ENCODE results near the gene TAPT1. TPM values are rescaled to one million over a fixed set of nuclear protein-coding genes. Genes with fewer than 3 reads are reported as not detected.
"Not testable (repeated sequence)": the region's sequence is repeated elsewhere in the genome, so short reads cannot be mapped to it uniquely, and the experiment has no call there.

Gene TAPT1
- total and polyA plus RNA-seq, 4 donors, result 7.0 to 56.8 (median 35.7) TPM

GRCh38 chr4:16150716-16151115 is 75.6 kb downstream of the TAPT1 start:
- Histone ChIP-seq H3K9me3 (ENCODE audit: control insufficient read depth, low read length) (no peaks in the 10 kb centered on the region), H3K27me3 (ENCODE audit: control insufficient read depth in 1 of 2, insufficient read depth in 2 of 2, low read length in 1 of 2) (no peaks in the 10 kb centered on the region), H3K27ac (ENCODE audit: low read depth in 1 of 2, low read length in 2 of 2) (no peak overlapping the region), H3K4me1 (ENCODE audit: control insufficient read depth in 1 of 2, insufficient read depth in 2 of 2, low read length in 2 of 2) (no peaks in the 10 kb centered on the region), H3K36me3 (ENCODE audit: control insufficient read depth in 1 of 2, insufficient read depth in 2 of 2, low read length in 1 of 2) (no peaks in the 10 kb centered on the region), H3K4me3 (ENCODE audit: low read length in 2 of 2) (no peak overlapping the region)
- DNase-seq (no peak), ATAC-seq (ENCODE audit: low FRiP score) (no peak)
- 94 to 95% methylated on average over 2 of the region's 2 CpGs for WGBS, 2 donors
- intact Hi-C loops (cut with DNase I), result no loop called here

- not testable (repeated sequence) for H3K9me3 ChIP-seq (ENCODE audit: control insufficient read depth, low read length); ATAC-seq (ENCODE audit: low FRiP score); H3K36me3 ChIP-seq (ENCODE audit: control insufficient read depth in 1 of 2, insufficient read depth in 2 of 2, low read length in 1 of 2); H3K4me3 ChIP-seq (ENCODE audit: low read length in 2 of 2); DNase-seq; H3K4me1 ChIP-seq (ENCODE audit: control insufficient read depth in 1 of 2, insufficient read depth in 2 of 2, low read length in 2 of 2); H3K27ac ChIP-seq (ENCODE audit: low read depth in 1 of 2, low read length in 2 of 2); H3K27me3 ChIP-seq (ENCODE audit: control insufficient read depth in 1 of 2, insufficient read depth in 2 of 2, low read length in 1 of 2)
- 81 to 85% methylated on average over 9 of the region's 9 CpGs for WGBS, 2 donors
- intact Hi-C loops (cut with DNase I), result loop anchor here in 1 of 2 donors (5.0 kb wide), 1 partner anchor 113 kb away; no protein-coding TSS in a partner anchor
These were observed 81.4 kb downstream of the TAPT1 start for GRCh38 chr4:16144913-16145312.

GRCh38 chr4:16142598-16143310 is 83.5 kb downstream of the TAPT1 start:
- Histone ChIP-seq H3K9me3 (ENCODE audit: control insufficient read depth, low read length) (no peaks in the 10 kb centered on the region), H3K36me3 (ENCODE audit: control insufficient read depth in 1 of 2, insufficient read depth in 2 of 2, low read length in 1 of 2) (no peaks in the 10 kb centered on the region), H3K4me1 (ENCODE audit: control insufficient read depth in 1 of 2, insufficient read depth in 2 of 2, low read length in 2 of 2) (no peaks in the 10 kb centered on the region), H3K4me3 (ENCODE audit: low read length in 2 of 2) (no peak overlapping the region), H3K27me3 (ENCODE audit: control insufficient read depth in 1 of 2, insufficient read depth in 2 of 2, low read length in 1 of 2) (no peaks in the 10 kb centered on the region), H3K27ac (ENCODE audit: low read depth in 1 of 2, low read length in 2 of 2) (no peak overlapping the region)
- intact Hi-C loops (cut with DNase I), result loop anchor here in 1 of 2 donors (5.0 kb wide), 1 partner anchor 110 kb away; no protein-coding TSS in a partner anchor
- DNase-seq, result no peak
- WGBS, 2 donors, result 89 to 90% methylated on average over 5 of the region's 5 CpGs
- ATAC-seq (ENCODE audit: low FRiP score), result no peak

- H3K27ac ChIP-seq (ENCODE audit: low read depth in 1 of 2, low read length in 2 of 2), result peak overlapping the region in 1 of 2 donors; percentile 9
- H3K4me1 ChIP-seq (ENCODE audit: control insufficient read depth in 1 of 2, insufficient read depth in 2 of 2, low read length in 2 of 2), result no peaks in the 10 kb centered on the region
- ATAC-seq (ENCODE audit: low FRiP score) (peak; percentile 66), DNase-seq (peak in 1 of 2 donors; percentile 57)
- H3K36me3 ChIP-seq (ENCODE audit: control insufficient read depth in 1 of 2, insufficient read depth in 2 of 2, low read length in 1 of 2), result no peaks in the 10 kb centered on the region
- H3K9me3 ChIP-seq (ENCODE audit: control insufficient read depth, low read length), result no peaks in the 10 kb centered on the region
- intact Hi-C loops (cut with DNase I), result loop anchor here in 1 of 2 donors (5.0 kb wide), 1 partner anchor 109 kb away; no protein-coding TSS in a partner anchor
- H3K27me3 ChIP-seq (ENCODE audit: control insufficient read depth in 1 of 2, insufficient read depth in 2 of 2, low read length in 1 of 2), result no peaks in the 10 kb centered on the region
- no peak overlapping the region for H3K4me3 ChIP-seq (ENCODE audit: low read length in 2 of 2)
These were observed 85.4 kb downstream of the TAPT1 start for GRCh38 chr4:16140879-16141249.

GRCh38 chr4:16140231-16140878 is 85.9 kb downstream of the TAPT1 start:
- WGBS, 2 donors, result 33 to 53% methylated on average over 4 of the region's 4 CpGs
- Histone ChIP-seq H3K4me1 (ENCODE audit: control insufficient read depth in 1 of 2, insufficient read depth in 2 of 2, low read length in 2 of 2) (no peaks in the 10 kb centered on the region), H3K9me3 (ENCODE audit: control insufficient read depth, low read length) (peaks cover 2% of the 10 kb centered on the region), H3K36me3 (ENCODE audit: control insufficient read depth in 1 of 2, insufficient read depth in 2 of 2, low read length in 1 of 2) (no peaks in the 10 kb centered on the region), H3K27ac (ENCODE audit: low read depth in 1 of 2, low read length in 2 of 2) (peak overlapping the region in 1 of 2 donors; percentile 9), H3K27me3 (ENCODE audit: control insufficient read depth in 1 of 2, insufficient read depth in 2 of 2, low read length in 1 of 2) (no peaks in the 10 kb centered on the region), H3K4me3 (ENCODE audit: low read length in 2 of 2) (no peak overlapping the region)
- DNase-seq (no peak), ATAC-seq (ENCODE audit: low FRiP score) (peak; percentile 34)
- intact Hi-C loops (cut with DNase I), result loop anchor here in 1 of 2 donors (5.0 kb wide), 1 partner anchor 108 kb away; no protein-coding TSS in a partner anchor

GRCh38 chr4:16139066-16139945 is 87.0 kb downstream of the TAPT1 start:
- DNase-seq (no peak), ATAC-seq (ENCODE audit: low FRiP score) (peak; percentile 19)
- Histone ChIP-seq H3K36me3 (ENCODE audit: control insufficient read depth in 1 of 2, insufficient read depth in 2 of 2, low read length in 1 of 2) (no peaks in the 10 kb centered on the region), H3K27ac (ENCODE audit: low read depth in 1 of 2, low read length in 2 of 2) (no peak overlapping the region), H3K9me3 (ENCODE audit: control insufficient read depth, low read length) (peaks cover 2% of the 10 kb centered on the region), H3K4me3 (ENCODE audit: low read length in 2 of 2) (no peak overlapping the region), H3K4me1 (ENCODE audit: control insufficient read depth in 1 of 2, insufficient read depth in 2 of 2, low read length in 2 of 2) (no peaks in the 10 kb centered on the region), H3K27me3 (ENCODE audit: control insufficient read depth in 1 of 2, insufficient read depth in 2 of 2, low read length in 1 of 2) (no peaks in the 10 kb centered on the region)
- intact Hi-C loops (cut with DNase I), result no loop called here
- WGBS, 2 donors, result 91 to 94% methylated on average over 8 of the region's 8 CpGs

GRCh38 chr4:16136827-16137226 is 89.4 kb downstream of the TAPT1 start:
- Histone ChIP-seq H3K4me1 (ENCODE audit: control insufficient read depth in 1 of 2, insufficient read depth in 2 of 2, low read length in 2 of 2) (no peaks in the 10 kb centered on the region), H3K36me3 (ENCODE audit: control insufficient read depth in 1 of 2, insufficient read depth in 2 of 2, low read length in 1 of 2) (no peaks in the 10 kb centered on the region), H3K9me3 (ENCODE audit: control insufficient read depth, low read length) (peaks cover 2% of the 10 kb centered on the region), H3K27me3 (ENCODE audit: control insufficient read depth in 1 of 2, insufficient read depth in 2 of 2, low read length in 1 of 2) (no peaks in the 10 kb centered on the region), H3K27ac (ENCODE audit: low read depth in 1 of 2, low read length in 2 of 2) (no peak overlapping the region), H3K4me3 (ENCODE audit: low read length in 2 of 2) (no peak overlapping the region)
- ATAC-seq (ENCODE audit: low FRiP score) (no peak), DNase-seq (no peak)
- intact Hi-C loops (cut with DNase I), result no loop called here
- WGBS, 2 donors, result 86 to 87% methylated on average over 5 of the region's 5 CpGs

GRCh38 chr4:16136311-16136710 is 90.0 kb downstream of the TAPT1 start:
- no peak for ATAC-seq (ENCODE audit: low FRiP score)
- intact Hi-C loops (cut with DNase I), result no loop called here
- Histone ChIP-seq H3K4me3 (ENCODE audit: low read length in 2 of 2) (no peak overlapping the region), H3K4me1 (ENCODE audit: control insufficient read depth in 1 of 2, insufficient read depth in 2 of 2, low read length in 2 of 2) (no peaks in the 10 kb centered on the region), H3K27ac (ENCODE audit: low read depth in 1 of 2, low read length in 2 of 2) (no peak overlapping the region), H3K27me3 (ENCODE audit: control insufficient read depth in 1 of 2, insufficient read depth in 2 of 2, low read length in 1 of 2) (no peaks in the 10 kb centered on the region), H3K36me3 (ENCODE audit: control insufficient read depth in 1 of 2, insufficient read depth in 2 of 2, low read length in 1 of 2) (no peaks in the 10 kb centered on the region), H3K9me3 (ENCODE audit: control insufficient read depth, low read length) (peaks cover 2% of the 10 kb centered on the region)
- 6 to 19% methylated on average over 1 of the region's 1 CpG for WGBS, 2 donors
- DNase-seq, result no peak

Data from aorta (tissue), 5 donors.